ENCODE data around the gene ADGRL3. TPM values are rescaled to one million over a fixed set of nuclear protein-coding genes. Genes with fewer than 3 reads are reported as not detected.
"Not testable (repeated sequence)": the region's sequence is repeated elsewhere in the genome, so short reads cannot be mapped to it uniquely, and the experiment has no call there.

The ADGRL3 gene
- total RNA-seq, 1 donor from 2014 or later, result 2.1 TPM

- no peak for DNase-seq (ENCODE audit: low read depth)
- H3K27me3 ChIP-seq (ENCODE audit: control insufficient read depth, insufficient read depth, low read length), result no peaks in the 10 kb centered on the region
- no peak for TF ChIP-seq CTCF (IDR thresholded peaks at IDR 0.05; ENCODE audit: insufficient read depth, low read length, poor library complexity, severe bottlenecking)
- H3K36me3 ChIP-seq (ENCODE audit: control insufficient read depth, insufficient read depth, low read length), result no peaks in the 10 kb centered on the region
- H3K4me3 ChIP-seq (ENCODE audit: low read depth, low read length), result no peak overlapping the region
These were observed 641.6 kb downstream of the ADGRL3 start for GRCh38 chr4:61841714-61842113.

GRCh38 chr4:61851126-61851525 is 651.0 kb downstream of the ADGRL3 start:
- no peak for TF ChIP-seq CTCF (IDR thresholded peaks at IDR 0.05; ENCODE audit: insufficient read depth, low read length, poor library complexity, severe bottlenecking)
- Histone ChIP-seq H3K27me3 (ENCODE audit: control insufficient read depth, insufficient read depth, low read length) (no peaks in the 10 kb centered on the region), H3K4me3 (ENCODE audit: low read depth, low read length) (no peak overlapping the region), H3K36me3 (ENCODE audit: control insufficient read depth, insufficient read depth, low read length) (no peaks in the 10 kb centered on the region)
- DNase-seq (ENCODE audit: low read depth), result no peak

GRCh38 chr4:61852105-61852504 is 652.0 kb downstream of the ADGRL3 start:
- DNase-seq (ENCODE audit: low read depth); H3K4me3 ChIP-seq (ENCODE audit: low read depth, low read length); H3K27me3 ChIP-seq (ENCODE audit: control insufficient read depth, insufficient read depth, low read length); H3K36me3 ChIP-seq (ENCODE audit: control insufficient read depth, insufficient read depth, low read length): not testable (repeated sequence)

GRCh38 chr4:61853041-61853440 is 652.9 kb downstream of the ADGRL3 start:
- Histone ChIP-seq H3K36me3 (ENCODE audit: control insufficient read depth, insufficient read depth, low read length) (no peaks in the 10 kb centered on the region), H3K27me3 (ENCODE audit: control insufficient read depth, insufficient read depth, low read length) (no peaks in the 10 kb centered on the region), H3K4me3 (ENCODE audit: low read depth, low read length) (no peak overlapping the region)
- no peak for DNase-seq (ENCODE audit: low read depth)
- no peak for TF ChIP-seq CTCF (IDR thresholded peaks at IDR 0.05; ENCODE audit: insufficient read depth, low read length, poor library complexity, severe bottlenecking)

- no peak for DNase-seq (ENCODE audit: low read depth)
- Histone ChIP-seq H3K4me3 (ENCODE audit: low read depth, low read length) (no peak overlapping the region), H3K36me3 (ENCODE audit: control insufficient read depth, insufficient read depth, low read length) (no peaks in the 10 kb centered on the region), H3K27me3 (ENCODE audit: control insufficient read depth, insufficient read depth, low read length) (no peaks in the 10 kb centered on the region)
- TF ChIP-seq CTCF (IDR thresholded peaks at IDR 0.05; ENCODE audit: insufficient read depth, low read length, poor library complexity, severe bottlenecking), result no peak
These were observed 660.2 kb downstream of the ADGRL3 start for GRCh38 chr4:61860376-61860775.

- no peak for DNase-seq (ENCODE audit: low read depth)
- no peak for TF ChIP-seq CTCF (IDR thresholded peaks at IDR 0.05; ENCODE audit: insufficient read depth, low read length, poor library complexity, severe bottlenecking)
- Histone ChIP-seq H3K4me3 (ENCODE audit: low read depth, low read length) (no peak overlapping the region), H3K27me3 (ENCODE audit: control insufficient read depth, insufficient read depth, low read length) (no peaks in the 10 kb centered on the region), H3K36me3 (ENCODE audit: control insufficient read depth, insufficient read depth, low read length) (no peaks in the 10 kb centered on the region)
These were observed 664.2 kb downstream of the ADGRL3 start for GRCh38 chr4:61864286-61864685.
